COLO668 (cell line): ENCODE results near the gene KRT80.
A peak's percentile ranks its signal among the peaks of the same experiment; 100 is the strongest.
"Not testable (repeated sequence)": the region's sequence is repeated elsewhere in the genome, so short reads cannot be mapped to it uniquely, and the experiment has no call there.

ENCODE experiments used
- DNase-seq: peaks from one replicate; lab custom pipeline; 2025; ENCODE audit not compliant: unreplicated experiment; lab: John Stamatoyannopoulos, UW

The KRT80 gene

GRCh38 chr12:52191841-52192791, at the start of gene KRT80:
Gene KRT80 (minus strand): TSS chr12:52192014. CDS start chr12:52191902, 112 bp downstream.
- peak; percentile 92 for DNase-seq

- no peak for DNase-seq
Measured at GRCh38 chr12:52241205-52241842, 49.5 kb upstream of the KRT80 start.

- not testable (repeated sequence) for DNase-seq
Measured at GRCh38 chr12:52240247-52240646, 48.4 kb upstream of the KRT80 start.

GRCh38 chr12:52239767-52240166, 48.0 kb upstream of the KRT80 start:
- DNase-seq: no peak

GRCh38 chr12:52238916-52239646, 47.3 kb upstream of the KRT80 start:
- DNase-seq: no peak

- no peak for DNase-seq
Measured at GRCh38 chr12:52238207-52238840, 46.5 kb upstream of the KRT80 start.

GRCh38 chr12:52236386-52237050, 44.7 kb upstream of the KRT80 start:
- DNase-seq: no peak

GRCh38 chr12:52235822-52236361, 44.1 kb upstream of the KRT80 start:
- DNase-seq: peak; percentile 86

- DNase-seq: peak; percentile 39
Measured at GRCh38 chr12:52235001-52235764, 43.4 kb upstream of the KRT80 start.

GRCh38 chr12:52234223-52234810, 42.5 kb upstream of the KRT80 start:
- peak; percentile 29 for DNase-seq

GRCh38 chr12:52233462-52234207, 41.8 kb upstream of the KRT80 start:
- DNase-seq: peak; percentile 65

- DNase-seq: peak; percentile 81
Measured at GRCh38 chr12:52232674-52233461, 41.1 kb upstream of the KRT80 start, which contains the start of gene KRT7. Gene KRT7 (plus strand): TSS chr12:52233243. CDS start chr12:52233297, 54 bp downstream.

GRCh38 chr12:52232203-52232673, 40.4 kb upstream of the KRT80 start:
- DNase-seq: no peak

GRCh38 chr12:52231305-52232202, 39.7 kb upstream of the KRT80 start:
- DNase-seq: no peak

GRCh38 chr12:52230364-52231281, 38.8 kb upstream of the KRT80 start:
- no peak for DNase-seq
